MM.1S (cell line): Measurements from ENCODE around the gene CAV1.

Source experiments
- DNase-seq: peaks from one replicate; pipeline ENCODE4 v3.0.0-alpha.2; 2015
- H2AFZ ChIP-seq: fragments of 300-600 bp; sonication (generic); 2 replicates; pipeline ENCODE4 v1.6.0; 2016; ENCODE audit warnings: antibody characterized with exemption, low read length
- H3F3A ChIP-seq: fragments of 300-600 bp; sonication (generic); 2 replicates; pipeline ENCODE4 v1.6.1; 2016; ENCODE audit warnings: mild to moderate bottlenecking, antibody characterized with exemption, low read length, moderate library complexity, mixed read lengths; ENCODE audit not compliant: insufficient read depth
- H3K27ac ChIP-seq: fragments of 300-600 bp; sonication (generic); 2 replicates; pipeline ENCODE4 v1.5.1; 2016; ENCODE audit warnings: mild to moderate bottlenecking, low read length
- H3K27me3 ChIP-seq: fragments of 300-600 bp; sonication (generic); replicated peaks from 2 replicates; pipeline ENCODE4 v1.6.0; 2016; ENCODE audit warnings: low read length; ENCODE audit not compliant: insufficient read depth
- H3K36me3 ChIP-seq: fragments of 300-600 bp; sonication (generic); replicated peaks from 2 replicates; pipeline ENCODE4 v1.6.1; 2016; ENCODE audit warnings: mild to moderate bottlenecking, low read length, mixed read lengths; ENCODE audit not compliant: insufficient read depth
- H3K4me1 ChIP-seq: fragments of 300-600 bp; sonication (generic); 2 replicates; pipeline ENCODE4 v1.6.1; 2016; ENCODE audit warnings: low read length, mixed read lengths
- H3K4me2 ChIP-seq: fragments of 300-600 bp; sonication (generic); 2 replicates; pipeline ENCODE4 v1.6.0; 2016; ENCODE audit warnings: low read depth, low read length
- H3K4me3 ChIP-seq: fragments of 300-600 bp; sonication (generic); 2 replicates; pipeline ENCODE4 v1.5.1; 2016; ENCODE audit warnings: low read length, mixed read lengths
- H3K79me2 ChIP-seq: fragments of 300-600 bp; sonication (generic); 2 replicates; pipeline ENCODE4 v1.6.1; 2016; ENCODE audit warnings: mixed run types, low read length, mixed read lengths
- H3K9ac ChIP-seq: fragments of 300-600 bp; sonication (generic); 2 replicates; pipeline ENCODE4 v1.6.1; 2016; ENCODE audit warnings: low read length, mixed read lengths
- H3K9me2 ChIP-seq: fragments of 300-600 bp; sonication (generic); replicated peaks from 2 replicates; pipeline ENCODE4 v1.6.1; 2016; ENCODE audit warnings: mild to moderate bottlenecking, low read length, mixed read lengths; ENCODE audit not compliant: insufficient read depth
- H3K9me3 ChIP-seq: fragments of 300-600 bp; sonication (generic); replicated peaks from 2 replicates; pipeline ENCODE4 v1.6.1; 2016; ENCODE audit warnings: mild to moderate bottlenecking, low read length, mixed read lengths; ENCODE audit not compliant: insufficient read depth
- H4K20me1 ChIP-seq: fragments of 300-600 bp; sonication (generic); 2 replicates; pipeline ENCODE4 v1.6.1; 2016; ENCODE audit warnings: mild to moderate bottlenecking, low read length, moderate library complexity, mixed read lengths; ENCODE audit not compliant: insufficient read depth
- CTCF ChIP-seq: fragments of 300-600 bp; sonication (generic); IDR thresholded peaks from 2 replicates; pipeline ENCODE4 v1.5.1; 2016; ENCODE audit warnings: antibody characterized with exemption, low read length, mixed read lengths
- EZH2 ChIP-seq: fragments of 300-600 bp; sonication (generic); optimal IDR thresholded peaks from 2 replicates; pipeline ENCODE3; 2017; ENCODE audit warnings: low read depth, mild to moderate bottlenecking, antibody characterized with exemption, low read length, mixed read lengths
- EZH2phosphoT487 ChIP-seq: fragments of 300-600 bp; sonication (generic); IDR thresholded peaks from 2 replicates; pipeline ENCODE4 v1.6.1; 2018; ENCODE audit warnings: antibody characterized with exemption, low read length

CAV1 gene

DNA sequence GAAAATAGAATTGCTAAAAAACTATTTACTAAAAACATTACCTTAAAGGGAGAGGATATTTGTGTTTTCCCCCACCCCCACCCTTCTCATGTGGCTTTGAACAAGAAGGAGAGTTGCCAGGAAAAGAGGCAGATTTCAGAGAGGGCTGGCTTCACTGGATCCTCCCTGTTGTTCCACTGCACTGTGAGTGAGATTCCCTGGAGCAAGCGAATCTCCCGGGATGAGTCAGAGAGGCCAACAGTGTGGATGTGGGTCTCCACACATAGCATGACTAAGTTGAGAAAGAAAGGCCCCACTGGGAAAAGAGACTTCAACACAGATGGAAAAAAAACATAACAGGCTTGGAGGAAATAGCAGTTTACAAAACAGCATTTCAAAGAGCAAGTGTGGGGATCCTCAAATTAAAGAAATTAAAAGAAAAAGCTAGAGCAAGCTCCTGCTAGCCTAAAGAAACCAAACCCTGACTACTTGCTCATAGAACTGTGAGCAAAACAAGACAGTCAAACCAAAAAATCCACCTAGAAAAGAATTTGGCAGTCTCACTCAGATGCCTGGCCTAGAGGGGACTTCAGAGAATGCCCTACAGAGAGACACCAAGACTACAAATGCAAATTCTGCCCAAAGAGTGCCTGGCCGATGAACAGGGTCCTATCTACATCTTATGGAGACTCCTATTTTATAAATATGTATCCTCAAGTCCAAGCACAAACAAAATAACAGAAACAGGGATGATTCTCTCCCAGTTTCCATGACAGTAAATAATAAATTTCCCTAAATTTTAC is 3.4 kb downstream of the CAV1 start:
- Histone ChIP-seq H3K4me1 (peaks cover 41% of the 10 kb centered on the region), H2AFZ (no peak overlapping the region), H4K20me1 (no peaks in the 10 kb centered on the region), H3K36me3 (no peaks in the 10 kb centered on the region), H3K9ac (peak overlapping the region; percentile 0; the same call in 1 of the 2 replicates), H3K9me2 (no peaks in the 10 kb centered on the region), H3K9me3 (no peaks in the 10 kb centered on the region), H3K4me3 (peak overlapping the region; percentile 92), H3K79me2 (peaks cover 53% of the 10 kb centered on the region), H3K27ac (peak overlapping the region; percentile 18; the same call in 1 of the 2 replicates), H3K4me2 (peak overlapping the region; percentile 68), H3K27me3 (no peaks in the 10 kb centered on the region), H3F3A (peaks cover 46% of the 10 kb centered on the region)
- TF ChIP-seq EZH2phosphoT487 (no peak), CTCF (no peak)
- peak; percentile 27 for DNase-seq

DNA sequence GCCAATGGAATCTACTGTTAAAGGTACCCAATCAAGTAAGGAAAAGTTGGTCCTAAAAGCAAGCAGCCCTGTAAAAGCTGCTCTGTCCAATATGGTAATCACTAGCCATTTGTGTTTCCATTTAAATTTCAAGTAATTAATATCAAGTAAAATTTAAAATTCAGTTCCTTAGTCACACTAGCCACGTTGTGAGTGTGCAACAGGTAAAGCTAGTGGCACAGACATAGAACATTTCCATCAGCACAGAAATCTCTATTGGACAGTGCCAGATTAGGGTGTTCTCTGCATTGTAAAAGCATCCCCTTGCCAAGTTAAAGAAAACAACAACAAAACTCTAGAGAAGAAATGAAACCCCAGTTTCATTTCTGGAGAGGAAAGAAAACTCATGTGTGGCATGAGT is 4.4 kb downstream of the CAV1 start:
- Histone ChIP-seq H3K79me2 (peaks cover 59% of the 10 kb centered on the region), H3K27me3 (no peaks in the 10 kb centered on the region), H2AFZ (no peak overlapping the region), H3K4me3 (peak overlapping the region; percentile 11), H3K27ac (peak overlapping the region; percentile 7; the same call in 1 of the 2 replicates), H3K9me2 (no peaks in the 10 kb centered on the region), H3K4me1 (peaks cover 34% of the 10 kb centered on the region), H3F3A (peaks cover 38% of the 10 kb centered on the region), H3K9ac (no peak overlapping the region), H3K36me3 (no peaks in the 10 kb centered on the region), H3K4me2 (peak overlapping the region; percentile 53), H4K20me1 (no peaks in the 10 kb centered on the region), H3K9me3 (no peaks in the 10 kb centered on the region)
- DNase-seq, result no peak
- TF ChIP-seq EZH2phosphoT487 (no peak), EZH2 (no peak), CTCF (no peak)

DNA sequence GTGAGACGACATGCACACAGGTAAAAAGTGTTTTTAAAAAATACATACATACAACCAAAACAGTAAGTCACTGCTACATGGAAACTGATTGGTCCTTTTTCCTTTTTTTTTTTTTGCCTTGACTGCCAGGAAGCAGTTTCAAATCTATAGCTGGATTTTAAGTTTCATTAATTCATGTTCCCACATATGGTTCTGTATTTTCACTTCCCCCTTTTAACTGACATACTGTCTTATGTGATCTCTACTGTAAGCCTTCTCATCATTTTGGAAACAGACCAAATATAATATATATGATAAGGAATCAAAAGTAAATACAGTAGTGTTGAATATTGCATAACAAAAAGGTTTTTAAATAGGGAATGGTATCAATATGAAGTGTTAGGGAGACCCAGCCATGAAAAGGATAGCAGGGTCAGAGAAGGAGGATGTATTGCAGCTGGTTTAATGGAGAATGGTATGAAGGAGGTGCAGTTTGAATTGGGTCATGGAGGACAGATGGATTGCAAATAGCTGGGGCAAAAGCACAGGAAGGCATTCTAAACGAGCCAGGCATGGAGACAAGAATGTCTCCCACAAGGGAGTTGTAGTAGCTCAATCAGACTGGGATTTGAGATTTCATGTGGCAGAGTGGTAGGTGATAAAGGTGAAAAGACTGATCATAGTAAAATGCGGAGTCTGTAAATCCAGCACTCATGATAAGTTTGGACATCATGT is 5.4 kb downstream of the CAV1 start:
- Histone ChIP-seq H3K4me1 (peaks cover 34% of the 10 kb centered on the region), H3K36me3 (no peaks in the 10 kb centered on the region), H2AFZ (no peak overlapping the region), H3F3A (peaks cover 29% of the 10 kb centered on the region), H3K9me2 (no peaks in the 10 kb centered on the region), H3K9ac (no peak overlapping the region), H3K27me3 (no peaks in the 10 kb centered on the region), H3K79me2 (peaks cover 66% of the 10 kb centered on the region), H3K27ac (peak overlapping the region; percentile 7; the same call in 1 of the 2 replicates), H3K4me2 (peak overlapping the region; percentile 53), H4K20me1 (no peaks in the 10 kb centered on the region), H3K4me3 (0 out of 2 replicates have a peak overlapping the region, but pooled peaks have one; percentile 11), H3K9me3 (no peaks in the 10 kb centered on the region)
- DNase-seq, result no peak
- TF ChIP-seq EZH2, result no peak
- no peak for TF ChIP-seq EZH2phosphoT487
- no peak for TF ChIP-seq CTCF
